HUES64 (cell line): ENCODE measurements around the gene ZNF408.
A peak's percentile ranks its signal among the peaks of the same experiment; 100 is the strongest.

ENCODE experiments used
- H3K27ac ChIP-seq: 2 replicates; pipeline ENCODE4 v1.7.0; 2013; ENCODE audit warnings: low read depth, low read length, inconsistent platforms
- H3K27me3 ChIP-seq: 2 replicates; pipeline ENCODE4 v1.6.1; 2013; ENCODE audit warnings: mild to moderate bottlenecking, low read length; ENCODE audit not compliant: insufficient read depth
- H3K36me3 ChIP-seq: 2 replicates; pipeline ENCODE4 v1.6.1; 2013; ENCODE audit warnings: mild to moderate bottlenecking, low read length; ENCODE audit not compliant: insufficient read depth
- H3K4me1 ChIP-seq: 2 replicates; pipeline ENCODE4 v1.6.1; 2013; ENCODE audit warnings: mild to moderate bottlenecking, low read length, moderate library complexity; ENCODE audit not compliant: insufficient read depth
- H3K4me3 ChIP-seq: 2 replicates; pipeline ENCODE4 v1.5.1; 2013; ENCODE audit warnings: mild to moderate bottlenecking, low read length, moderate library complexity
- H3K9ac ChIP-seq: 2 replicates; pipeline ENCODE4 v1.6.1; 2013; ENCODE audit warnings: mild to moderate bottlenecking, low read depth, low read length
- H3K9me3 ChIP-seq: 2 replicates; pipeline ENCODE4 v1.6.1; 2013; ENCODE audit warnings: low read depth, low read length; ENCODE audit not compliant: insufficient read depth
- WGBS: fragments of 150-250, 120-280 bp; methylation state at CpG from one replicate; pipeline ENCODE4 v1.1.7; 2013; ENCODE audit warnings: missing lambda C conversion rate; 5-methylcytosine and 5-hydroxymethylcytosine counted together

Gene ZNF408

DNA sequence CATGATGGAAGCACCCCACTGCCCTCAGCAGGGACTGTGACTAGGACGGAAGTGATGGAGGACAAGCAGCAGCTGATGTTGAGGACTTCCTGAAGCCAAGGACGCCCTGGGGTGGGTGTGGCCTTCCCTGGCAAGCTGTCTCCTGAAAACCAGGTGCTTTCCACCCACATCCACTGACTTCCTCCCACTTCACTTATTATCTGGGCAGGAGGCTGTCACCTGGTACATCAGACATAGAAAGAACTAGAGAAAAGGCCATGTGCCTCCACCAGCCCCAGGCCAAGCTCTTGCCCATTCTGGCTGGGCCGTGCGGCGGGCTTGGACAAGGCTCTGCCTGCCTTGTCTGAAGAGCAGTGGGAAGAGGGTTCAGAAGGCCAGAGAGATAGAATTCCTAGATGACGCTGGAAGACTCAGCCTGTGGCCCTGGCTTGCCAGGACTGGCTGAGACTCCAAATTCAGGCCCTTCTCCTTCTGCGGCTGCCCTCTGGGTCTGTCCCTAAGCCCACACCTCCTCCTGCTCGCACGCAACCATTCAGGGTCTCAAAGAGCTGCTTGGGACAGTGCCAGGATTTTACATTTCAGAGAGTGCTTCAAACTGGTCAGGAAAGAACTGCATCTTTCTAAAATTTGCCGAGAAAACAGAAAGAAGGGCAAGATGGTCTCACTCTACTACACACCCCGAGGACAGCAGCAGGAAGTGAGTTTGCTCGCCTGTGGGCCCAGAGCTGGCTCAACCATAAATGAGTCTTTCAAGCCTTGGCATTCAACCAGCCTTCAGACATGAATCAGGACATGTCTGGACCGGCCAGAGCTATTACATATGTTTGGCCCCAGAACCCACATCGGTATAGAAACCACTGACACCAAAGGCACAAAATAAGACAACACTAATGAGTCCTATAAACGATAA, 13.7 kb upstream of the ZNF408 start:
- Histone ChIP-seq H3K9me3 (no peaks in the 10 kb centered on the region), H3K36me3 (peaks cover 10% of the 10 kb centered on the region)

DNA sequence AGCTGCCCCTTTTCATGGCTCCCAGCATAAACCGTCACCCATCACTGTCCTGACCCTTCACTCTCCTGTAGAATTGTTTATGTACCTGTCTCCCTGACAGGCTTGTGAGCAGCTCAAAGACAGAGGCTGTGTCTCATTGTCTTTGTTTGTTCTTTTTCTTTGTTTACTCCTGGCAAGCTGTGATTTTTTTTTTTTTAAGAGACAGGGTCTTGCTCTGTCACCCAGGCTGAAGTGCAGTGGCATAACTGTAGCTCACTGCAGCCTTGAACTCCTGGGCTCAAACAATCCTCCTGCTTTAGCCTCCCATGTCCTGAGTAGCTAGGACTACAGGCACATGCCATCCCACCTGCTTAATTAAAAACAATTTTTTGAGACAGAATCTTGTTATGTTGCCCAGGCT, 10.1 kb upstream of the ZNF408 start:
- no peaks in the 10 kb centered on the region for H3K4me1 ChIP-seq
- H3K4me3 ChIP-seq = no peak overlapping the region
- no peak overlapping the region for H3K9ac ChIP-seq
- no peaks in the 10 kb centered on the region for H3K27me3 ChIP-seq
- peaks cover 30% of the 10 kb centered on the region for H3K36me3 ChIP-seq
- no peaks in the 10 kb centered on the region for H3K9me3 ChIP-seq
- no peak overlapping the region for H3K27ac ChIP-seq
- 94% methylated on average over 1 of the region's 1 CpG for WGBS

More for the DNA sequence above, 13.7 kb upstream of the ZNF408 start:
- Histone ChIP-seq H3K27ac (no peak overlapping the region), H3K27me3 (no peaks in the 10 kb centered on the region), H3K9ac (no peak overlapping the region), H3K4me3 (no peak overlapping the region), H3K4me1 (no peaks in the 10 kb centered on the region)
- WGBS = 94% methylated on average over 15 of the region's 15 CpGs

DNA sequence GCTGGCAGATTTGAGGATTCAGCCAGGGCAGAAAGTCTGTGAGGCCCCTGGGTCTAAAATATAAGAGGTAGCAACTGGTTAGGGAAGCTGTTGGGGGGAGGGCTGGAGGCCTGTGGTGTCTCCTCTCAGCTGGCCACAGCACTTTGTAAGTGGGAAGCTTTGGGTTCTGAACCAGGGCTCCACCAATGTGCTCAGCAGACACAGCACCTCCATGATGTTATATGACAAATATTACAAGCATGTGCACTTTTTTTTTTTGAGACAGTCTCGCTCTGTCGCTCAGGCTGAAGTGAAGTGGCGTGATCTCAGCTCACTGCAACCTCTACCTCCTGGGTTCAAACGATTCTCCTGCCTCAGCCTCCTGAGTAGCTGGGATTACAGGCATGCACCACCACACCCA, 8.4 kb upstream of the ZNF408 start:
- peaks cover 29% of the 10 kb centered on the region for H3K36me3 ChIP-seq
- WGBS = 95% methylated on average over 4 of the region's 4 CpGs

DNA sequence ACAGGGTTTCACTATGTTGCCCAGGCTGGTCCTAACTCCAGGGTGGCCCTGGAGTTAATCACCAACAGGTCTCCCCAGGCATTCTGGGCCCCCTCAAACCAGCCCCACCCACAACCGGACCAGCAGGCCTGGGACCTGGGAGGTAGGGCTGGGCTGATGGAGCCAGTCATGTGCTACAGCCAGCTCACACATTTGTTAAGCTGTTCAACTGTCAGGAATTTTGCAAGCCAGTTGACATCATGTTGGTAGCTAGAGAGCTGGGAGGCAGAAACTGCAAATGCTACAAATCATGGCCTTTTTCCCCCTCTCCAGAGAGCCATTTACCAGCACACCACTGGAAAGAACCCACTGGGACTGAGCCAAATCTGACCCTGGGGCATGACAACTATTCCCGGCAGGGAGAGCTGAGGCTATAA, 7.2 kb upstream of the ZNF408 start:
- no peak overlapping the region for H3K9ac ChIP-seq
- no peaks in the 10 kb centered on the region for H3K9me3 ChIP-seq
- no peak overlapping the region for H3K27ac ChIP-seq
- H3K4me1 ChIP-seq = no peaks in the 10 kb centered on the region
- no peak overlapping the region for H3K4me3 ChIP-seq
- 96% methylated on average over 2 of the region's 2 CpGs for WGBS
- H3K27me3 ChIP-seq = no peaks in the 10 kb centered on the region
- peaks cover 27% of the 10 kb centered on the region for H3K36me3 ChIP-seq

More for the DNA sequence above, 8.4 kb upstream of the ZNF408 start:
- H3K4me3 ChIP-seq = no peak overlapping the region
- H3K27me3 ChIP-seq = no peaks in the 10 kb centered on the region
- no peaks in the 10 kb centered on the region for H3K4me1 ChIP-seq
- H3K9ac ChIP-seq = no peak overlapping the region
- no peak overlapping the region for H3K27ac ChIP-seq
- H3K9me3 ChIP-seq = no peaks in the 10 kb centered on the region

DNA sequence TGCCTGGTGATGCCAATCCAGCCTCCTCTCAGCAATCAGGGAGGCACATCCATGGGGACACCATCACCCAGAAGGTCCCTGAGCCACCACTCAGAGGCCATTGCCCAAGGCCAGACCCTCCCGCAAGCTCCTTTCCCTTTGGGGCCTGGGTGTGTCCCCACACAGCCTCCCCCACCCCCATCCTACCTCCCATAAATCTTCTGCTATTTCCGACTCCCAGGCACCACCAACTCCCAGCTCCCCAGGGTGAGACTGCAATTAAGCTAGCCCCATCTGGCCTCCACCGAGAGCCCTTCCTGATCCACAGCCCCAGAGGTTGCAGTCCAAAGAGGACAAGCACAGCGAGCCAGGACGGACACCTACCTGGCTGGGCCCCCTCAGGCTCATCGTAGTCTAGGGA, 6.8 kb upstream of the ZNF408 start:
- no peak overlapping the region for H3K4me3 ChIP-seq
- H3K27ac ChIP-seq = no peak overlapping the region
- H3K9ac ChIP-seq = no peak overlapping the region
- H3K4me1 ChIP-seq = no peaks in the 10 kb centered on the region
- no peaks in the 10 kb centered on the region for H3K27me3 ChIP-seq
- no peaks in the 10 kb centered on the region for H3K9me3 ChIP-seq
- peaks cover 27% of the 10 kb centered on the region for H3K36me3 ChIP-seq
- 95% methylated on average over 6 of the region's 6 CpGs for WGBS

DNA sequence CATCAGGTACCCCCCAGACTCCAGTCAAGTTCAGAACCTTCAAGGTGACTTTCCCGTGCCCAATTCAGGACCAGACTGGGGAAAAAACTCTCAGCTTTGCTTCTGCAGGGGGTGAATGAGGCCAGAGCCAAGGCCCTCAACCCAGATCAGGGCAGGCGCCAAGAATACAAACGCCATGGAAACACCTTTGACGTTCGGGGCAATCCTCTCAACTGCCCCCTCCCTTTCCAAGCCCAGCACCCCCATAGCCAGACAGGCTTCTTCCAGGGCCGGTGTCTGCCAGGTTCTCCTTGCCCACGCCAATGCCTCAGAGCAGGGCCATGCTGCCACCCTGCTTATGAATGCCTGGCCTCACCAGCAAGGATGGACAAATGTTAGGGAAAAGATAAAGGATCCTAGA, 6.2 kb upstream of the ZNF408 start:
- no peaks in the 10 kb centered on the region for H3K4me1 ChIP-seq
- peaks cover 25% of the 10 kb centered on the region for H3K36me3 ChIP-seq
- no peak overlapping the region for H3K4me3 ChIP-seq
- WGBS = 94% methylated on average over 7 of the region's 7 CpGs
- H3K27me3 ChIP-seq = no peaks in the 10 kb centered on the region
- H3K9ac ChIP-seq = no peak overlapping the region
- no peak overlapping the region for H3K27ac ChIP-seq
- no peaks in the 10 kb centered on the region for H3K9me3 ChIP-seq

DNA sequence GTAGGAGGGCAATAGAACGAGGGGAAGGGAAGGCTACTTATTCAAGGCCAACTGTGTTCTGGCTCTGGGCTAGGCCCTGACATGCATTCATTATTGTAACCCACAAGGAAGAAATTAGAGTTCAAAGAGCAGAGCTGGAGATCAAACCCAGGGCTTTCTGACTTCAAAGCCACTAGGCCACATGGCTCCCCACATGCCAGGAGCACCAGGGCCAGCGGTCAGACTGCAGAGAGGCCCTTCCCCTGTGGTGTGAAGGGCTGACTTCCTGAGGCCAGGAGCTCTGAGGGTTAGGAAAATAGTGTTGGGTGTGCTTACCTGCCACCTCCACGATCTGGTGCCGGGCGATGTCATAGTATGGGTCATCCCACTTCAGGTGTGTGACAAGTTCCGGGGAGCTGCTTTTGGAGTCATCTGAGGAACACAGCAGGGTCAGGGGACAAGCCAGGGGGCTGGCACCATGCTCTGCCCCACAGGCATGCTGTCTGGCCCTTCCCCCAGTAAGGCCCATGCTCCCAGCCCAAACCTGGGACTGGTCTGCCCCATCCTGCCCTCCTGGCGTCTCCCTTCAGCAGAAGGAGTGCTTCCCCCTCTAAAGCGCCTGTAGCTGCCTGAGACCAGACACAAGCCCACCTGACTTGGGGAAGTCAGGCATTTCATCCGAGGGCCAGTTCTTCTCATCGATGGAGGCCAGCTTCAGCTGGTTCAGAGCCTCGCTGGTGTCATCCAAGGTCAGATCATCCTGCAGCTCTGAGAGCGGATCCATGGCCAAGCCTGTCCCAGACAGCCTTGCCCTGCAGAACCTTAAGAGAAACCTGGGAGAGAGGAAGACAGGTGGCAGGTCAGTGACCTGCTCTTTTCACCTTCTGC, 5.3 kb upstream of the ZNF408 start:
- 94% methylated on average over 12 of the region's 12 CpGs for WGBS
- peaks cover 25% of the 10 kb centered on the region for H3K36me3 ChIP-seq

DNA sequence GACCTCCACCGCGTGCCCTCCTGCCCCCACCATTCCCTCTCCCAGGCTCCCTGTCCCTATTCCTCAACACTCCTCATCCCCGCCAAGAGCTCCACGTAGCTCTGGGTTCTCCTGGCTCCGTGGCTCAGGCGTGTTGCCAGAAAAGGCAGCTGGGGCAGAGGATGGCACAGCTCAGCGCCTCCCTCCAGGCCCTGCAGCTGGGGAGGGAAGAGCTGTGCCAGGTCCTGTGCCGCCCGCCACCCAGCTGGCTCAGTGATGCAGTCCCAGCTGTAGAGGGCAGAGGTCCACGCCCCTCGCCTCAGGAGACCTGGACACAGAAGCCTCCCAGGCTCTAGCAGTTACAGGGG, 4.6 kb upstream of the ZNF408 start:
- Histone ChIP-seq H3K27ac (no peak overlapping the region), H3K36me3 (peaks cover 25% of the 10 kb centered on the region), H3K9ac (no peak overlapping the region), H3K4me1 (no peaks in the 10 kb centered on the region), H3K4me3 (no peak overlapping the region), H3K27me3 (no peaks in the 10 kb centered on the region), H3K9me3 (no peaks in the 10 kb centered on the region)
- WGBS = 95% methylated on average over 11 of the region's 11 CpGs

More for the DNA sequence above, 5.3 kb upstream of the ZNF408 start:
- H3K27ac ChIP-seq = no peak overlapping the region
- H3K4me3 ChIP-seq = no peak overlapping the region
- H3K9ac ChIP-seq = no peak overlapping the region
- no peaks in the 10 kb centered on the region for H3K4me1 ChIP-seq
- no peaks in the 10 kb centered on the region for H3K27me3 ChIP-seq
- H3K9me3 ChIP-seq = no peaks in the 10 kb centered on the region

DNA sequence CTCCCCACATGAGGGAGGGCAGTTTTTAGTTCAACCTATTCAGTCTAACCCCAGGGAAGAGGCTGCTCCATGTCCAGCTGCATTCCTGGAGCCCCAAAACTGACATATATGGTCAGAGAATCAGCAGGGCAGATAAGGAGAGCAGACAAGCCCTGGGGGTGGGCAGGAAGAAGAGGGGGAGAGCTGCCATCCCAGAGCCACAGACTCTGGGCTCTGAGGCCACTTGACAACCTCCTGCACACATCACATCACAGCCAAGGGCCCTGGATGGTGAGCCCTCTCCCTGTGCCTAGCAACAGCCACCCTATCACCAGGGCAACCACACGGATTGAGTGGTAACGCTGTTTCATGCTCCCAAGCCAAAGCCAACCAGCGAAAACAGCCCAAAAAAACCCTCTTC, 3.5 kb upstream of the ZNF408 start:
- Histone ChIP-seq H3K4me1 (peaks cover 5% of the 10 kb centered on the region; the same call in 1 of the 2 replicates), H3K27ac (no peak overlapping the region), H3K27me3 (no peaks in the 10 kb centered on the region), H3K9me3 (no peaks in the 10 kb centered on the region), H3K9ac (0 out of 2 replicates have a peak overlapping the region, but pooled peaks have one; percentile 10), H3K36me3 (peaks cover 27% of the 10 kb centered on the region), H3K4me3 (no peak overlapping the region)
- WGBS = 81% methylated on average over 3 of the region's 3 CpGs

DNA sequence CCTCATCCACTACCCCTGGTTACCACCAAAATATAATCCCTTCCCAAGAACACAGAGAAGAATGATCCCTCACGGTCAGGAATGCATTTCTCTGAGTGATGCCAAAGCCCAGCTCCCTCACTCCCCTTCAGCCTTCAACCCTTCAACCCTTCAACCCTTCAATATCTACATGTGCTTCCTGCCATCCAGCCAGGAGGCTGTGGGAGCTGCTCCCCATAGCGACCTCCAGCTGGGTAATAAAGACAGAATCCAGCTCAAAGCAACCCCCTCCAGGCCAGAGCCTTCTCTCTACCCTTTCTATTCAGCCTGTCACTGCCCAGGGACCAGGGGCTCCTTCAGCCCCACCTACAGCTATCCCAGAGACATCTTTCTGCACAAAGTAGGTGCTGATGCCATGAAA, 3.1 kb upstream of the ZNF408 start:
- WGBS = 74% methylated on average over 2 of the region's 2 CpGs
- H3K4me1 ChIP-seq = peaks cover 5% of the 10 kb centered on the region; the same call in 1 of the 2 replicates
- H3K36me3 ChIP-seq = peaks cover 31% of the 10 kb centered on the region
- H3K9ac ChIP-seq = 0 out of 2 replicates have a peak overlapping the region, but pooled peaks have one; percentile 5
- no peaks in the 10 kb centered on the region for H3K27me3 ChIP-seq
- no peak overlapping the region for H3K4me3 ChIP-seq
- H3K27ac ChIP-seq = no peak overlapping the region
- H3K9me3 ChIP-seq = no peaks in the 10 kb centered on the region

DNA sequence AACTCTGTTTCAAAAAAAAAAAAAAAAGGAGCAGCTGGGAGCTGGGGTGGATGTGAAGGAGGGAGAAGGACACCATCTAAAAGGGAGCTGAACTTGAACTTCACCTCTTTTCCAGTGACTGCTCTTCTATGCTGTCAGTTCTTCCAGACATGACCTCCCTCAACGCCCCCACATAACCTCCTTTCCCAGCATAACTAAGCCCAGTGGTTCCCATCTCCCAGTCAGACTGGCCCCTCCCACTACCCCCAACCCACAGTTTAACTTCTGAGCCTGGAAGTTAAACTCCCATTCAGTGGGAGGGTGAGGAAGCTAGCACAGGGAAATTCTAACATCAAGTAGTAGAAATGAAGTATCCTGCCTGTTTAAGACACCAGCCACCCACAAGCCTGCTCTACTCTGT, 2.2 kb upstream of the ZNF408 start:
- Histone ChIP-seq H3K9ac (no peak overlapping the region), H3K27me3 (no peaks in the 10 kb centered on the region), H3K36me3 (peaks cover 39% of the 10 kb centered on the region), H3K27ac (no peak overlapping the region), H3K4me3 (no peak overlapping the region), H3K4me1 (peaks cover 5% of the 10 kb centered on the region; the same call in 1 of the 2 replicates), H3K9me3 (no peaks in the 10 kb centered on the region)
- WGBS = 85% methylated on average over 1 of the region's 1 CpG
